ENCODE results near the gene RNF169. TPM values are rescaled to one million over a fixed set of nuclear protein-coding genes. Genes with fewer than 3 reads are reported as not detected.

Gene RNF169
- total and polyA plus RNA-seq, 2 donors (not counting 1 experiment from before 2014, with no cell fraction given) = 6.7 to 28.4 TPM

DNA sequence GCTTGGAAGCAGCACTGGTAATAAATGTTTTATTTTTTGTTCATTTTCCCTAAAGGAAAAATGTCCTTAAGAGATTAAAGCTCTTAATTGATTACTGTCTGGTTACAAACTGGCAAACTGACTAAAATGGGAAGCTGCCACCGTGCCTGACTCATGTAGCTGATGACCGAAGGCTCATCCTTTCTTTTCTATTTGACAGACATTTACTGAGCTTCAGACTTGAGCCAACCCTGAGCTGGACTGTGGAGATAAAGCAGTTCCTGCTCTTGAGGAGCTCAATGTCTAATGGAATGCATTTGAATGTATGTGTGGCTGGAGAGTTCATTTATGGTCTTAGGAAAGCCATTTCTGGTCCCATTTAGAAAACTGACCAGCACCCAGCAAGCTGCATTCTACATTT, 91.3 kb downstream of the RNF169 start:
- Histone ChIP-seq H3K9ac (ENCODE audit: low read length) (no peak overlapping the region), H3K4me3 (ENCODE audit: control extremely low read depth in 1 of 5, extremely low read depth in 1 of 5, insufficient read depth in 1 of 5, low read depth in 2 of 5, low read length in 4 of 5) (no peak overlapping the region), H3K79me2 (ENCODE audit: control insufficient read depth, insufficient read depth, low read length) (no peaks in the 10 kb centered on the region), H3K9me3 (ENCODE audit: control extremely low read depth in 1 of 3, control insufficient read depth in 2 of 3, insufficient read depth in 1 of 3, low read length in 2 of 3) (no peaks in the 10 kb centered on the region), H3K27me3 (replicated peaks in 1 of 4; ENCODE audit: control extremely low read depth in 1 of 4, control insufficient read depth in 3 of 4, insufficient read depth in 4 of 4, low read length in 3 of 4) (no peaks in the 10 kb centered on the region), H3K36me3 (replicated peaks in 1 of 2; ENCODE audit: control extremely low read depth in 1 of 2, control insufficient read depth in 1 of 2, extremely low read depth in 1 of 2, insufficient read depth in 2 of 2, low read length in 1 of 2) (peaks cover 8 to 56% of the 10 kb centered on the region in 2 experiments), H3K4me1 (ENCODE audit: control insufficient read depth in 2 of 2, insufficient read depth in 2 of 2, low read length in 2 of 2) (no peaks in the 10 kb centered on the region), H3K4me2 (replicated peaks; ENCODE audit: low read depth, low read length, poor library complexity, severe bottlenecking) (no peak overlapping the region), H4K20me1 (ENCODE audit: control insufficient read depth, insufficient read depth, low read length, poor library complexity, severe bottlenecking) (no peaks in the 10 kb centered on the region), H3K27ac (ENCODE audit: low read length in 2 of 2) (no peak overlapping the region), H2AFZ (ENCODE audit: insufficient read depth, low read depth, low read length, poor library complexity, severe bottlenecking) (no peak overlapping the region)
- no peak overlapping the region for H3K27ac Mint-ChIP-seq
- H3K27me3 Mint-ChIP-seq = no peaks in the 10 kb centered on the region
- no peaks in the 10 kb centered on the region for H3K9me3 Mint-ChIP-seq (ENCODE audit: insufficient read depth)
- CTCF ChIA-PET = no interaction called here
- TF ChIP-seq CTCF (IDR thresholded peaks at IDR 0.05) = no peak
- TF ChIP-seq EZH2 (IDR thresholded peaks at IDR 0.05; ENCODE audit: borderline replicate concordance, insufficient read depth, low read depth, low read length, poor library complexity, severe bottlenecking) = no peak
- no peak for ATAC-seq (ENCODE audit: low read depth)
- DNase-seq = no peak
- WGBS (ENCODE audit: insufficient coverage) = 78% methylated on average over 2 of the region's 2 CpGs
- POLR2A ChIA-PET = no interaction called here
- intact Hi-C loops (cut with micrococcal nuclease) = no loop called here
- H3K4me3 Mint-ChIP-seq = no peak overlapping the region
- H3K4me1 Mint-ChIP-seq = peaks cover 5% of the 10 kb centered on the region

DNA sequence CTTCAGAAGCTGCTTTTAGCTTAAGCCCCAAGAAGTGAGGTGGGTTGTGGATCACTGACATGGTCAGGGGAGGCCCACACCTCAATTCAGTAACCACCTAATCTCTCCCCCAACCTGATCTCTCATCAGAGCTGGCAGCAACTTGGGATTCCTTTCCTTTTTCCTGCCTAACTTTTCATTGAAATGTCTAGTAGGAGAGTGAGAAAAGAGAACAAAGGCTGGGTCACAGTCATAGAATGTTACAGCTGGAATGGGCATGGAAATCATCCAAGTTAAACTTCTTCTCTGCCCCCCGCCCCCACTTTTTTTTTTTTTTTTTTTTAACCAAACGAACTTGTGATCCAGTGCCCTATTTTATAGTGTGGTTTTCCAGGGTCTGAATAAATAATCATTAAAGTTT, 91.8 kb downstream of the RNF169 start:
- CTCF ChIA-PET = no interaction called here
- Histone ChIP-seq H3K9me3 (ENCODE audit: control extremely low read depth in 1 of 3, control insufficient read depth in 2 of 3, insufficient read depth in 1 of 3, low read length in 2 of 3) (no peaks in the 10 kb centered on the region), H3K27ac (ENCODE audit: low read length in 2 of 2) (no peak overlapping the region), H3K79me2 (ENCODE audit: control insufficient read depth, insufficient read depth, low read length) (no peaks in the 10 kb centered on the region), H2AFZ (ENCODE audit: insufficient read depth, low read depth, low read length, poor library complexity, severe bottlenecking) (no peak overlapping the region), H4K20me1 (ENCODE audit: control insufficient read depth, insufficient read depth, low read length, poor library complexity, severe bottlenecking) (no peaks in the 10 kb centered on the region), H3K36me3 (replicated peaks in 1 of 2; ENCODE audit: control extremely low read depth in 1 of 2, control insufficient read depth in 1 of 2, extremely low read depth in 1 of 2, insufficient read depth in 2 of 2, low read length in 1 of 2) (peaks cover 4 to 51% of the 10 kb centered on the region in 2 experiments), H3K27me3 (replicated peaks in 1 of 4; ENCODE audit: control extremely low read depth in 1 of 4, control insufficient read depth in 3 of 4, insufficient read depth in 4 of 4, low read length in 3 of 4) (no peaks in the 10 kb centered on the region), H3K4me2 (replicated peaks; ENCODE audit: low read depth, low read length, poor library complexity, severe bottlenecking) (no peak overlapping the region), H3K9ac (ENCODE audit: low read length) (no peak overlapping the region), H3K4me1 (ENCODE audit: control insufficient read depth in 2 of 2, insufficient read depth in 2 of 2, low read length in 2 of 2) (no peaks in the 10 kb centered on the region), H3K4me3 (ENCODE audit: control extremely low read depth in 1 of 5, extremely low read depth in 1 of 5, insufficient read depth in 1 of 5, low read depth in 2 of 5, low read length in 4 of 5) (no peak overlapping the region)
- DNase-seq = no peak
- H3K9me3 Mint-ChIP-seq (ENCODE audit: insufficient read depth) = no peaks in the 10 kb centered on the region
- POLR2A ChIA-PET = no interaction called here
- intact Hi-C loops (cut with micrococcal nuclease) = no loop called here
- H3K4me1 Mint-ChIP-seq = peaks cover 5% of the 10 kb centered on the region
- no peaks in the 10 kb centered on the region for H3K27me3 Mint-ChIP-seq
- H3K27ac Mint-ChIP-seq = peak overlapping the region; percentile 27
- TF ChIP-seq EZH2 (IDR thresholded peaks at IDR 0.05; ENCODE audit: borderline replicate concordance, insufficient read depth, low read depth, low read length, poor library complexity, severe bottlenecking) = no peak
- TF ChIP-seq CTCF (IDR thresholded peaks at IDR 0.05) = no peak
- no peak overlapping the region for H3K4me3 Mint-ChIP-seq
- WGBS (ENCODE audit: insufficient coverage) = no CpG with 5 or more reads among the region's 2 CpGs
- no peak for ATAC-seq (ENCODE audit: low read depth)
